IPS-18c (cell line): Measurements from ENCODE around the gene MYBPC1.
"Not testable (repeated sequence)": the region's sequence is repeated elsewhere in the genome, so short reads cannot be mapped to it uniquely, and the experiment has no call there.

ENCODE experiments used
- H3K4me3 ChIP-seq: 2 replicates; pipeline ENCODE4 v1.7.0; 2013; ENCODE audit warnings: low read depth, mild to moderate bottlenecking, low read length, moderate library complexity; ENCODE audit not compliant: insufficient read depth
- H3K9me3 ChIP-seq: one replicate; pipeline ENCODE4 v1.6.1; 2013; ENCODE audit warnings: mild to moderate bottlenecking, low read length, moderate library complexity; ENCODE audit not compliant: control insufficient read depth, insufficient read depth

MYBPC1 gene

GRCh38 chr12:101671157-101671791 is 76.5 kb downstream of the MYBPC1 start:
- H3K4me3 ChIP-seq = no peak overlapping the region
- no peaks in the 10 kb centered on the region for H3K9me3 ChIP-seq

- no peak overlapping the region for H3K4me3 ChIP-seq
- no peaks in the 10 kb centered on the region for H3K9me3 ChIP-seq
Measured at GRCh38 chr12:101671833-101672232, 77.1 kb downstream of the MYBPC1 start.

GRCh38 chr12:101675555-101675954 is 80.8 kb downstream of the MYBPC1 start:
- Histone ChIP-seq H3K9me3 (no peaks in the 10 kb centered on the region), H3K4me3 (no peak overlapping the region)

GRCh38 chr12:101676497-101676896 is 81.7 kb downstream of the MYBPC1 start:
- not testable (repeated sequence) for H3K4me3 ChIP-seq, H3K9me3 ChIP-seq

GRCh38 chr12:101678081-101678480 is 83.3 kb downstream of the MYBPC1 start:
- H3K4me3 ChIP-seq = no peak overlapping the region
- H3K9me3 ChIP-seq = no peaks in the 10 kb centered on the region

GRCh38 chr12:101680240-101680639 is 85.5 kb downstream of the MYBPC1 start:
- no peak overlapping the region for H3K4me3 ChIP-seq
- H3K9me3 ChIP-seq = no peaks in the 10 kb centered on the region

GRCh38 chr12:101680647-101681046 is 85.9 kb downstream of the MYBPC1 start:
- no peaks in the 10 kb centered on the region for H3K9me3 ChIP-seq

GRCh38 chr12:101681627-101682026 is 86.9 kb downstream of the MYBPC1 start:
- H3K9me3 ChIP-seq, H3K4me3 ChIP-seq: not testable (repeated sequence)

More at GRCh38 chr12:101680647-101681046, 85.9 kb downstream of the MYBPC1 start:
- no peak overlapping the region for H3K4me3 ChIP-seq

GRCh38 chr12:101685092-101685491 is 90.3 kb downstream of the MYBPC1 start:
- H3K9me3 ChIP-seq = no peaks in the 10 kb centered on the region
- no peak overlapping the region for H3K4me3 ChIP-seq

- H3K9me3 ChIP-seq = no peaks in the 10 kb centered on the region
- H3K4me3 ChIP-seq = no peak overlapping the region
Measured at GRCh38 chr12:101686176-101686575, 91.4 kb downstream of the MYBPC1 start.

GRCh38 chr12:101690544-101691098 is 95.8 kb downstream of the MYBPC1 start:
- H3K9me3 ChIP-seq = no peaks in the 10 kb centered on the region
- no peak overlapping the region for H3K4me3 ChIP-seq

GRCh38 chr12:101691503-101692096 is 96.8 kb downstream of the MYBPC1 start:
- Histone ChIP-seq H3K9me3 (no peaks in the 10 kb centered on the region), H3K4me3 (no peak overlapping the region)

GRCh38 chr12:101694297-101694848 is 99.6 kb downstream of the MYBPC1 start:
- Histone ChIP-seq H3K4me3 (no peak overlapping the region), H3K9me3 (peaks cover 2% of the 10 kb centered on the region)

GRCh38 chr12:101694986-101695385 is 100.2 kb downstream of the MYBPC1 start:
- H3K4me3 ChIP-seq = no peak overlapping the region

GRCh38 chr12:101695706-101696105 is 100.9 kb downstream of the MYBPC1 start:
- H3K9me3 ChIP-seq = peaks cover 2% of the 10 kb centered on the region
- no peak overlapping the region for H3K4me3 ChIP-seq

More at GRCh38 chr12:101694986-101695385, 100.2 kb downstream of the MYBPC1 start:
- H3K9me3 ChIP-seq = peaks cover 2% of the 10 kb centered on the region

- peaks cover 2% of the 10 kb centered on the region for H3K9me3 ChIP-seq
- H3K4me3 ChIP-seq = peak overlapping the region; percentile 74
Measured at GRCh38 chr12:101696251-101697196, 101.8 kb downstream of the MYBPC1 start.

GRCh38 chr12:101697197-101697929 is 102.6 kb downstream of the MYBPC1 start, which contains the start of gene CHPT1:
TSS of gene CHPT1 (plus strand) at chr12:101697640. CDS start at chr12:101697862, 222 bp downstream.
- peak within 1 kb of the TSS; percentile 74 for H3K4me3 ChIP-seq
- peaks cover 2% of the 10 kb centered on the region for H3K9me3 ChIP-seq
